Sigmoid colon (tissue), 7 donors: ENCODE results near the gene ELOVL4. TPM values are rescaled to one million over a fixed set of nuclear protein-coding genes. Genes with fewer than 3 reads are reported as not detected.

Source experiments
- DNase-seq: peaks from one replicate; pipeline ENCODE4 v3.0.0-alpha.2; 2019
- H3K27ac ChIP-seq, 4 donors: fragments of 200-600 bp; sonication (generic); one replicate each; pipeline ENCODE4 v1.5.1; 2016 to 2019; ENCODE audit warnings: mild to moderate bottlenecking in 1 of 4
- H3K27me3 ChIP-seq, 3 donors: fragments of 200-600 bp; sonication (generic); one replicate each; pipeline ENCODE4 v1.5.1; 2019; ENCODE audit warnings: mild to moderate bottlenecking in 1 of 3
- H3K36me3 ChIP-seq, 4 donors: fragments of 200-600 bp; sonication (generic); one replicate each; pipeline ENCODE4 v1.5.1; 2016 to 2019
- H3K4me1 ChIP-seq, 4 donors: fragments of 200-600 bp; sonication (generic); one replicate each; pipeline ENCODE4 v1.5.1; 2017 to 2019
- H3K4me3 ChIP-seq, 4 donors: fragments of 200-600 bp; sonication (generic); one replicate each; pipeline ENCODE4 v1.5.1; 2017 to 2019; ENCODE audit warnings: mild to moderate bottlenecking in 2 of 4, moderate library complexity in 1 of 4
- H3K9me3 ChIP-seq, 4 donors: fragments of 200-600 bp in 3 of 4; sonication (generic) in 3 of 4; one replicate each; pipeline versions ENCODE4 v1.5.1 to v1.6.1; 2013 to 2019
- EP300 ChIP-seq, 4 donors: sonication (generic); formaldehyde crosslinking; IDR thresholded peaks; one replicate each; pipeline ENCODE4 v1.6.1; 2017; ENCODE audit warnings: antibody characterized with exemption in 4 of 4
- POLR2A ChIP-seq, 2 donors: fragments of 450-650 bp; IDR thresholded peaks; one replicate each; pipeline ENCODE4 v1.6.1; 2016; ENCODE audit warnings: antibody characterized with exemption in 2 of 2, mild to moderate bottlenecking in 2 of 2, moderate library complexity in 2 of 2
- POLR2AphosphoS5 ChIP-seq, 4 donors: sonication (generic); formaldehyde crosslinking; IDR thresholded peaks; one replicate each; pipeline ENCODE4 v1.6.1; 2017; ENCODE audit warnings: antibody characterized with exemption in 4 of 4
- WGBS, 2 donors: extraction: QIAGEN DNeasy Blood & Tissue Kit; methylation state at CpG; one replicate each; pipeline ENCODE4 v1.1.7; 2013; 5-methylcytosine and 5-hydroxymethylcytosine counted together
- intact Hi-C: fragments of 100-400 bp; cut with DNase I; formaldehyde crosslinking; loops from one replicate; pipeline ENCODE4 v1.15.1; 2023
- polyA plus RNA-seq, 3 donors: library from polyadenylated mRNA; stranded (reverse); fragments of 200-250 nt; gene quantifications; one replicate each; pipeline ENCODE4 v1.2.3, GENCODE V29; 2013
- total RNA-seq, 4 donors: library from RNA; depleted of rRNA; stranded (reverse); fragments of >200 nt; gene quantifications; one replicate each; pipeline ENCODE4 v1.1.0, GENCODE V29; 2016
- TF ChIP-seq, protein P1 (sequence below), 4 experiments: fragments of 450-650 bp in 3 of 4; fragments of 200-600 bp in 1 of 4; IDR thresholded peaks; one replicate each; pipeline ENCODE4 v1.5.1; 2016 to 2019; ENCODE audit warnings: antibody characterized with exemption in 4 of 4, mild to moderate bottlenecking in 3 of 4, moderate library complexity in 2 of 4
- donor health status: healthy with polysubstance abuse.
- donor health status: Bipolar disorder and iron deficiency.
- donor health status: healthy.

ELOVL4 gene
- total RNA-seq (1 to 10 TPM; 2.2 to 4.6 (median 3.0) TPM), polyA plus RNA-seq (under 1 TPM in 2 of 3 donors, not detected in 1; 0.23 to 0.76 TPM)

- intact Hi-C loops: loop anchor here (5.0 kb wide), 2 partner anchors 55 to 145 kb away; partner anchors contain the start of gene TTK
- TF ChIP-seq POLR2A (IDR thresholded peaks at IDR 0.05) (peak in 1 of 2 donors; percentile 14), POLR2AphosphoS5 (IDR thresholded peaks at IDR 0.05) (peak; percentile 58 to 87 (median 74)), EP300 (IDR thresholded peaks at IDR 0.05) (no peak)
- TF ChIP-seq, protein P1, sequence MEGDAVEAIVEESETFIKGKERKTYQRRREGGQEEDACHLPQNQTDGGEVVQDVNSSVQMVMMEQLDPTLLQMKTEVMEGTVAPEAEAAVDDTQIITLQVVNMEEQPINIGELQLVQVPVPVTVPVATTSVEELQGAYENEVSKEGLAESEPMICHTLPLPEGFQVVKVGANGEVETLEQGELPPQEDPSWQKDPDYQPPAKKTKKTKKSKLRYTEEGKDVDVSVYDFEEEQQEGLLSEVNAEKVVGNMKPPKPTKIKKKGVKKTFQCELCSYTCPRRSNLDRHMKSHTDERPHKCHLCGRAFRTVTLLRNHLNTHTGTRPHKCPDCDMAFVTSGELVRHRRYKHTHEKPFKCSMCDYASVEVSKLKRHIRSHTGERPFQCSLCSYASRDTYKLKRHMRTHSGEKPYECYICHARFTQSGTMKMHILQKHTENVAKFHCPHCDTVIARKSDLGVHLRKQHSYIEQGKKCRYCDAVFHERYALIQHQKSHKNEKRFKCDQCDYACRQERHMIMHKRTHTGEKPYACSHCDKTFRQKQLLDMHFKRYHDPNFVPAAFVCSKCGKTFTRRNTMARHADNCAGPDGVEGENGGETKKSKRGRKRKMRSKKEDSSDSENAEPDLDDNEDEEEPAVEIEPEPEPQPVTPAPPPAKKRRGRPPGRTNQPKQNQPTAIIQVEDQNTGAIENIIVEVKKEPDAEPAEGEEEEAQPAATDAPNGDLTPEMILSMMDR (IDR thresholded peaks at IDR 0.05): no peak
- Histone ChIP-seq H3K27ac (peak within 1 kb of the TSS; percentile 53 to 70 (median 60)), H3K36me3 (no peaks in the 10 kb centered on the region), H3K27me3 (no peaks in the 10 kb centered on the region), H3K9me3 (no peaks in the 10 kb centered on the region), H3K4me3 (peak within 1 kb of the TSS; percentile 68 to 83 (median 70)), H3K4me1 (peaks cover 0 to 14% (median 13%) of the 10 kb centered on the region in 4 donors)
- 2% methylated on average over 84 of the region's 84 CpGs for WGBS, 2 donors
- DNase-seq: peak; percentile 85
Observed at GRCh38 chr6:79947191-79948186, at the start of gene ELOVL4. ELOVL4 (minus strand) TSS chr6:79947553; CDS start chr6:79947279, 274 bp downstream.

DNA sequence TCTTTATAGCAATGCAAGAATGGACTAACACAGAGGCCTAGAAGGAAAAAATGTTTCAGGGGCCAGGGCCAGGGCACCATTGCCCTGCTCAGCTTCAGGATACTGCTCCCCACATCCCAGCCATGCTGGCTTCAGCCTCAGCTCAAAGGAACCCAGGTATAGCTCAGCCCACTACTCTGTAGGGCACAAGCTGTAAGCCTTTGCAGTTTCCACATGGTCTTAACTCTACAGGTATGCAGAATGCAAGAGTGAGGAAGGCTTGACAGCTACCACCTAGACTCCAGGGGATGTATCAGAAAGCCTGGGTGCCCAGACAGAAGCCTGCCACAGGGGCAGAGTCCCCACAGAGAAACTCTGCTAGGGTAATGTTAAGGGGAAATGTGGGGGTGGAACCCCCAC is 46.6 kb upstream of the ELOVL4 start:
- no peaks in the 10 kb centered on the region for H3K9me3 ChIP-seq
- no peaks in the 10 kb centered on the region for H3K27me3 ChIP-seq
- TF ChIP-seq, protein P1 (IDR thresholded peaks at IDR 0.05): no peak
- TF ChIP-seq POLR2AphosphoS5 (IDR thresholded peaks at IDR 0.05) (no peak), POLR2A (IDR thresholded peaks at IDR 0.05) (no peak), EP300 (IDR thresholded peaks at IDR 0.05) (no peak)
- intact Hi-C loops: no loop called here
- no peak overlapping the region for H3K4me3 ChIP-seq
- no peaks in the 10 kb centered on the region for H3K36me3 ChIP-seq
- no peaks in the 10 kb centered on the region for H3K4me1 ChIP-seq
- H3K27ac ChIP-seq: no peak overlapping the region
- DNase-seq: no peak

GRCh38 chr6:79993012-79993910 is 45.9 kb upstream of the ELOVL4 start:
- Histone ChIP-seq H3K36me3 (no peaks in the 10 kb centered on the region), H3K27me3 (no peaks in the 10 kb centered on the region), H3K4me1 (no peaks in the 10 kb centered on the region), H3K9me3 (no peaks in the 10 kb centered on the region), H3K27ac (no peak overlapping the region), H3K4me3 (no peak overlapping the region)
- intact Hi-C loops: no loop called here
- TF ChIP-seq EP300 (IDR thresholded peaks at IDR 0.05): no peak
- TF ChIP-seq, protein P1 (IDR thresholded peaks at IDR 0.05): no peak
- no peak for TF ChIP-seq POLR2A (IDR thresholded peaks at IDR 0.05)
- no peak for TF ChIP-seq POLR2AphosphoS5 (IDR thresholded peaks at IDR 0.05)
- WGBS, 2 donors: 77 to 85% methylated on average over 2 of the region's 2 CpGs
- no peak for DNase-seq

DNA sequence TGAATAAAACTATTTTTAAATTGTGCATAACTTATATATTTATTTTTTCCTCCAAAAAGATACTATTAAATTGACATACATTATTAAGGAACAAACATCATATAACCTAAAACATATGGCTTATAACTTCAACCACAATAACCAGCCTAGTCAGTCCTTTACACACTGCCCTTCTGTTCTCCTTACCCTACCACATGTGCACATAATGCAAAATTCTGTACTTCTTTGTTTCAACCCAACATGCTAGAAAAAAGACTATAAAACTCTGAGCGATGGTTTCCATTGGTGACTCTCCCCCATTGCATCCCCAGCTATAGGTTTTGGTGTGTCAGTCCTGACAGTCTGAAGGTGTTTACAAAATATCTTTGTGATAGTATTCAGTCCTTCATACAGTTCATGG is 42.3 kb upstream of the ELOVL4 start:
- Histone ChIP-seq H3K36me3 (no peaks in the 10 kb centered on the region), H3K9me3 (no peaks in the 10 kb centered on the region), H3K27me3 (no peaks in the 10 kb centered on the region), H3K4me1 (no peaks in the 10 kb centered on the region), H3K27ac (no peak overlapping the region), H3K4me3 (no peak overlapping the region)
- TF ChIP-seq EP300 (IDR thresholded peaks at IDR 0.05): no peak
- TF ChIP-seq, protein P1 (IDR thresholded peaks at IDR 0.05): no peak
- no peak for TF ChIP-seq POLR2A (IDR thresholded peaks at IDR 0.05)
- intact Hi-C loops: no loop called here
- no peak for DNase-seq
- WGBS, 2 donors: 93 to 94% methylated on average over 1 of the region's 1 CpG
